ENCODE data around the gene EIF5A.

Gene EIF5A

GRCh38 chr17:7313890-7314718, 6.7 kb downstream of the EIF5A start:
- no peak for DNase-seq

GRCh38 chr17:7314719-7315569, 7.5 kb downstream of the EIF5A start, which contains the start of gene GPS2:
Gene GPS2 (minus strand): TSS chr17:7315360. CDS start chr17:7315052, 308 bp downstream.
- DNase-seq: peak; percentile 84

- no peak for DNase-seq
These were observed 8.3 kb downstream of the EIF5A start for GRCh38 chr17:7315570-7316235.

- no peak for DNase-seq
These were observed 9.9 kb downstream of the EIF5A start for GRCh38 chr17:7317161-7317803.

GRCh38 chr17:7318121-7318860, 10.9 kb downstream of the EIF5A start:
- no peak for DNase-seq

- no peak for DNase-seq
These were observed 14.0 kb downstream of the EIF5A start for GRCh38 chr17:7321466-7321865.

GRCh38 chr17:7322520-7323194, 15.2 kb downstream of the EIF5A start:
- no peak for DNase-seq

GRCh38 chr17:7323731-7324437, 16.5 kb downstream of the EIF5A start:
- peak; percentile 79 for DNase-seq

GRCh38 chr17:7324438-7324779, 17.0 kb downstream of the EIF5A start:
- no peak for DNase-seq

- DNase-seq: no peak
These were observed 17.7 kb downstream of the EIF5A start for GRCh38 chr17:7325031-7325528.

GRCh38 chr17:7326186-7326585, 18.8 kb downstream of the EIF5A start:
- DNase-seq: no peak

GRCh38 chr17:7327056-7327455, 19.6 kb downstream of the EIF5A start:
- DNase-seq: no peak

GRCh38 chr17:7327501-7327900, 20.1 kb downstream of the EIF5A start:
- no peak for DNase-seq

GRCh38 chr17:7328009-7328408, 20.6 kb downstream of the EIF5A start:
- DNase-seq: no peak

- no peak for DNase-seq
These were observed 21.5 kb downstream of the EIF5A start, which contains the start of gene NEURL4 for GRCh38 chr17:7328840-7329373. Gene NEURL4 (minus strand): TSS chr17:7329335. CDS start chr17:7329312, 23 bp downstream.

- peak; percentile 95 for DNase-seq
These were observed 22.1 kb downstream of the EIF5A start for GRCh38 chr17:7329374-7329996.

- DNase-seq: peak; percentile 82
These were observed 22.7 kb downstream of the EIF5A start for GRCh38 chr17:7329997-7330637.

- DNase-seq: no peak
These were observed 23.2 kb downstream of the EIF5A start for GRCh38 chr17:7330638-7331015.

GRCh38 chr17:7332111-7332510, 24.7 kb downstream of the EIF5A start:
- no peak for DNase-seq

Measured in 8988T (cell line).